Stimulated activated CD8-positive, alpha-beta memory T cell treated with anti-CD3 and anti-CD28 coated beads, Interleukin-12 subunit alpha, Interleukin-12 subunit beta, amount 100 ng/mL, for 4 hours (primary cell): ENCODE data around the gene ADAMTS5.

Source experiments
- DNase-seq: peaks from one replicate; pipeline ENCODE4 v3.0.0-alpha.2; 2020; ENCODE audit warnings: low read depth

The ADAMTS5 gene

DNA sequence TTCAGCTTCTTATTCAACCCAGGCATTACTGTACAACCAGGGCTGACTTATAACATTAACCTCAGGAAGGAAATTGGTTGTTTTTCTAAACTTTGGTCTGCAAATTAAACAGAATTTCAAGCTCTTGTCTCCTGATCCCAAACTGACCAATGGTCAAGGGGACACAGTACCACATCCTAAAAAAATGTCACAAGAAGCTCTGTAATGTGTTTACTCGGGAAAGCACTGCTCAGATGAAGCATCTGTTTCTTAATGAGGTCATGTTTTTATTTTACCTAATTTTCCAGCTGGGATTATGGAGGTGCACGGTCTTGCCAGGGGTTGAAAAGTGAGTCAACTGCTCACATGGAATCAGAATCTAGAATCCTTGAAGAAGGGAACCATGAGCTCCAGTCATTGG, 18.7 kb downstream of the ADAMTS5 start:
- no peak for DNase-seq

DNA sequence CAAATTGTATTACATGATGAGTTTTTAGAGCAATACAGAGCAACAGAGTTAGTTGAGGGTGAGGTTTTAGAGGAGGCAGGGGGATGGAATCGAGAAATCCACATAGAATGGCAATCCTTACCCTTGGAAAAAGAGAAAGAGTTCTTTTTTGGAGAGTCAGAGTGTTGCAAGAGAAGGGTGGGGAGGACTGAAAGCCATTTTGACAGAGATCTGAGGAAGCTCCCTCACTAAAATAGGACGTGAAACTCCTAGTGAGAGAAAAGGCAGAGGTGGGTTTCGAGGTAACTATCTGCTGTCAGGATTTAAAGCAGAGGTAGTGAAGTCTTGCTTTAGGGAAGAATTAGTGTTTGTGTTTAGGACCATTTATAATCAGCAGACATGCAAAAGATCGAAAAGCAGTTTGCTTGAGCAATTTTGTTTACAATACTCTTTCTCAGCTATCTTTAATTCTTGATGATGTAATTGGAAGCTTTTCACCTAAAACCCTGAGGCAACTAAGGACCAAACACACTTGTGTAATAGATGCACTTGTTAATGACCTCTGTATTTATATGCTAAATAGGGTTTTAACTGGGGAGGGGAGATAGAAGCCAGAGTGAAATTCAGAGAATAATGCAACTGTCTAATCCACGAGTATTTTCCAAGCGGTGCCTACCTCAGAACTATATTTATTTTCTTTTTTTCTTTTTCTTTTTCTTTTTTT, 20.0 kb downstream of the ADAMTS5 start:
- no peak for DNase-seq

- no peak for DNase-seq
Measured at GRCh38 chr21:26945916-26946675, 20.8 kb downstream of the ADAMTS5 start.

GRCh38 chr21:26943921-26944320, 23.0 kb downstream of the ADAMTS5 start:
- no peak for DNase-seq

DNA sequence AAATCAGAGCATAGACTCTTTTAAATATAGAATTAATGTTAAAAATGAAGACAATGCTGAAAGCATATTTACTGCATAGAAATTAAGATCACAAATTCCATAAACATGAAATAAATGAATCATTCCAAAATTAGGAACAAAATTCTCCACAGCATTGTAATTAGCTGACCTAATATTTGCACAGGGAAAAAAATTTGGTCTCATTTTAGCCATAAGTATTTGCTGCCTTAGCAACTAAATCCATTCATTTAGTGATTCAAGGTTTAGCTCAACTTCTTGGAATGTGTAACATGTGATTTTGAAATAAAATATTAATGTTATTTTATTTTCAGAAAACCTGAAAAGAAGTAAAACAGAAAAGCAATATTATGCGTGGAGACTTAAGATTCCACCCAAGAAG, 25.5 kb downstream of the ADAMTS5 start:
- no peak for DNase-seq

DNA sequence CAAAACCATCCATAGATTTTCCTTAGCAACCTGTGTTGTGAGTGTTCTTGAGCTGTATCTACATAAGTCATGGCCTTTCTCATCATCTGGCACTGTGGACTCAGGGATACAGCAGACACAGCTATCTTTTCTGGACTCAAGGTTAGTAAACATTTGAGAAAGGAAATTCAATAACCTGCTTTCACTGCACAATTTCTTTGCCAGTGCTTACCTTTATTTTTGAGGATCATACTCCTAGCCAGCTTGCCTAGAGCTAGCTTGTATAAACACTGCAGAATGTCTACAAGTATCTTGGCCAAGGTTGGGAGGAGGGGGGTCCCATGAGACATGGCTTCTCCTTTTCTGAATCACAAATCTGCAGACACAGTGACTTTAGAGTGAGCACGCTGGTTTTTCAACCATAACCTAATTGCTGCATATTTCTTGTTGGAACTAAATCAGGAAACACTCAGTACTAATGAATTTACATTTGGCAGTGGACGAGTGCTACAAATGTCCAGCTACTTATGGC, 27.2 kb downstream of the ADAMTS5 start:
- no peak for DNase-seq

- DNase-seq = no peak
Measured at GRCh38 chr21:26936641-26937040, 30.2 kb downstream of the ADAMTS5 start.

GRCh38 chr21:26935977-26936376, 30.9 kb downstream of the ADAMTS5 start:
- no peak for DNase-seq

DNA sequence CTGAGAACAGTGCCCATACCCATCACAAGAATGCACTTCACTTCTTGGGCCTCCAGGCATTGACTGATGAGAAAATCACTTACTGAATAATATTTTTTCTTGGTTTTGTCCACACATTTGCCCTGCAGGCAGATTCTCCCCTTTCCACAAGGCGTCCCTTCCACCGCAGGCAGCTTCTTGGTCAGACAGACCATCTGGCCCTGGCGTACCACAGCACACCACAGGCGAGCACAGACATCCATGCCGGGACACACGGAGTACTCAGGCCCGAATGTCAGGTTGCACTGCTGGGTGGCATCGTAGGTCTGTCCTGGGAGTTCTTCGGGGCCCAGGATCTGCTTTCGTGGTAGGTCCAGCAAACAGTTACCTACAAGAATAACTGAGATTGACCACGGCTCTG, 32.5 kb downstream of the ADAMTS5 start:
- DNase-seq = no peak

DNA sequence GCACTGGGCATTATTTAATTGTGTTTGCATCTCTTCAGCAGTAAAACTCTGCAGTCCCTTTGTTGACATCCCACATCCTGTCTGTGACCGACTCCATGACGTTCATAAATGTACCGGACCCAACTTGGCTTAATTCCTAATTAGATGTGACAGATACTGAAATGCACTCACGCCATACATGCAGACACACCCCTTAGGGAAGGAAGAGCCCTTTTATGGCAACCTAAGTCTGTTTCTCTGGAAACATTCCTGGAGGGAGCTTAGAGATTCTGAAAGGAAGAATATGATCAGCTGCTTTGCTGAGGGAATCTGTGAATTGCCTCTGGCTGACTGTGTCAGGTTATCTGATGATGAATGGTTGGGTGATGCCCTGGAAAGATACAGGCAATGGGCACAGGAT, 33.4 kb downstream of the ADAMTS5 start:
- no peak for DNase-seq

DNA sequence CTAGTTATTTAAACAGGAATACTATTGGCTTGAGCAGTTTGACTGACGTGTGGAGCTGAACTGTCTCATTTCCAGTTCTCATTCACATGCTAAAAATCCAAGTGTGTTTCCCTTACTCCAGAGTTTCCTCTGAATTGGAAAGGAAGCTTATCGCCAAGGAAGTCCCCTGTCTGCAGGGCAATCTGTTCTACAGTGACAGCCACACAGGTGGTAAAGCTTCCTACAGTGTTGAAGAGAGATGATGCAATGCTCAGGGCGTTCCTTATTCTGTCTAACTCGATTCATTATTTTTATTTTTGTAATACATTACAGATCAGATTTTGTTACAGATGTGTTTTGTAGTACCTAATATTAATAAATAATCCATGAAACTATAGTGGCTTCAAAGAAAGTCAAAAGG, 41.3 kb downstream of the ADAMTS5 start:
- DNase-seq = no peak

DNA sequence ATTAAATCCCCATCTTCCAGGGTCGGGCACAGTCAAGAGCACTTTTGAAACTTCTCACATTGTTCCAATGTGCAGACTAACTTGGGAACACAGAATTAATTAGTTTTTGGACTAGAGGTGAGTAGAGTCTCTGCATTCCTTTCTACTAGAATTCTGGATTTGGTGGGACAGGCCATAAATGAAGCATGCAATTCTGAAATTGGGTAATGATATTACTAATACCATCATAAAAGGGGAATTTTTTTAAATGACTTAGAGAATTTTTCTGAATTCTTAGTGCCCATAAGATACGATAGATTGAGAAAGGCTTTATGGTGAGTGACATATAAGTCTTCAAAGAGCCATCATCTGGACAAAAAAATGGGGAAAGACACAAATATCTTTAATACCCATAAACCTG, 41.8 kb downstream of the ADAMTS5 start:
- no peak for DNase-seq

DNA sequence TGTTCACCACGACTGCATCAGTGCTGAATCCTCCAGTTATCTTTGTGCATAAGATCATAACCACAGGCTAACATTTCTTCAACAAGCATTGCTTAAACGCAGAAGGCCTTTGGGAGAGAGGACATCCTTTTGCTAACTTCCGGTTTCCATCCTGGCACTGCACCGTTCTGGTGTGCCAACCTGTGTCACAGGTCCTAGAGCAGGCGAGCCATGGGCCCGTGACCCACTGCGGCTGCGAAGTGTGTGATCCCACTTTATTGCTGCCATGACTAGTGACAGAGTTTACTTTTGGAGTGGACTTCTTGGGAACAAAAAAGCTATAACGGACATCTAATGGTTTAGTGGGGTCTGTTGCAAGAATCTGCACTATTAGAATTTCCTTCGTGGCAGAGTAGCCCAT, 42.9 kb downstream of the ADAMTS5 start:
- no peak for DNase-seq

- no peak for DNase-seq
Measured at GRCh38 chr21:26920055-26920454, 46.8 kb downstream of the ADAMTS5 start.

DNA sequence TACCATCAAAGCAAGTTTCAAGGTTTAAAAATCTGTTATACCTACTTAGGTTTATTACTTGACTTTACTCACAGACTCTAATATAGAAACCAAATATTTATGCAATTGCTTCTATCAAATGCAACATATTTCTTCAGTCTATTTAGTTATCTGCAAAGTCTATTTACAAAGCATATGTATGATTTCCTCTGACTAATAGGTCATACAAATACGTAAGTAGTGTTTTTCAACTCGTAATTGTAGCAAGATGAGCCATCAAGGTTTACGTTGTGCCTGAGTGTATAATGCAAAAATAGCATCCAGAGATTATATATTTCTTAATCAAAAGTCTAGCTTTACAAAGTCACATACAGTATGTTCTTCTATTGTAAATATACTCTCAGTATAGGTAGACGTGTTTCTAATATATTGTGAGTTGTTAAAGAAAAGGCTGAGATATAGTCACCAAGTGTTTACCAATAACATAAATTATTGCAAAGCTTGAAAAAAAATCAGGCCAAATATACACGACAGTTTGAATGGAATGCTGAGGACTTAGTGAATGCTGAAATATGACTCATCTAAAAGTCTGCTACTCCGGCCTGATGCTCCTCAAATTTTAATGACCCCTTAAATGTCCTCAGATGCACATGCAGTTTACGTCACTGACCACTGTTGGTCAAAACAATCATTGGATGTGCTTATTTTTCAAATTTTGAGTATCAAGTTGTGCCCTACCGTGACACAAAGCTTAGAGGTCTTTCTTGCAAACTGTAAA, 48.4 kb downstream of the ADAMTS5 start:
- DNase-seq = no peak

DNA sequence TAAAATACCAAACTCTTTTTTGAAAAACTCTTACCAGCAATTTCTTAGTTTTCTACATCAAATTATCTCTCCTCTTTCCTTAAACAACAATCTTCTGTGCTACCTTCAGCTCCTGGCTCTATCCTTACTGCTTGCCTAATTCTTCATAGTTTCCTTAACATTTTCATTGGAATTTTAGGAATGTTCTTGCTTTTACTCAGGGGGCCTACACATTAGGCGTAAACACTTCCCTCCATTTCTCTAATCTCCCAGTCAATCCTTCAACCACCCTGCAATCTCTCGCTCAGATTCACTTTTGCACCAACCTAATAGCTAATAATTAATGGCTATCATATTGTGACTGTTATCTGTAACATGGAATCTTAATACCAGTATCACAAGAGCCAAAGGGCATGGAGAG, 50.1 kb downstream of the ADAMTS5 start:
- DNase-seq = no peak

GRCh38 chr21:26914557-26914956, 52.3 kb downstream of the ADAMTS5 start:
- no peak for DNase-seq

- DNase-seq = no peak
Measured at GRCh38 chr21:26912466-26912865, 54.4 kb downstream of the ADAMTS5 start.

GRCh38 chr21:26909972-26910371, 56.9 kb downstream of the ADAMTS5 start:
- no peak for DNase-seq

- no peak for DNase-seq
Measured at GRCh38 chr21:26900980-26901379, 65.9 kb downstream of the ADAMTS5 start.

DNA sequence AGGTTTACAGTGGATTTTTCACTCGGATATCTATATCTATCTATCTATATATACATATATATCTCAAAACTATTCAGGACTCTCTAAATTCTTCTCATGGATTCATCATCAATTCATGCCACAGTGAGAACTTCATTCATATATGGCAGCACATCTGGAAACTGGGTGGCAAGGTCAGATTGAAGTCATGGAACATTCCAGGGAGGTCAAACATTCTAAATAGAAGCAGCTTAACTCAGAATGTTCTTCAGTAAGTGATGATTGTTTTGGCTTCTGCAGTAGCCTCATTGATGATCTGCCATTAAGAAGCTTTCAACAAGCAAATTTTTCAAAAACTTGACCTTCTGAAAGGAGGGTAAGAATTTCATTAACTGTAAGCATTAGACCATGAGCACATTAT, 74.7 kb downstream of the ADAMTS5 start:
- DNase-seq = no peak

GRCh38 chr21:26888931-26889330, 78.0 kb downstream of the ADAMTS5 start:
- no peak for DNase-seq

DNA sequence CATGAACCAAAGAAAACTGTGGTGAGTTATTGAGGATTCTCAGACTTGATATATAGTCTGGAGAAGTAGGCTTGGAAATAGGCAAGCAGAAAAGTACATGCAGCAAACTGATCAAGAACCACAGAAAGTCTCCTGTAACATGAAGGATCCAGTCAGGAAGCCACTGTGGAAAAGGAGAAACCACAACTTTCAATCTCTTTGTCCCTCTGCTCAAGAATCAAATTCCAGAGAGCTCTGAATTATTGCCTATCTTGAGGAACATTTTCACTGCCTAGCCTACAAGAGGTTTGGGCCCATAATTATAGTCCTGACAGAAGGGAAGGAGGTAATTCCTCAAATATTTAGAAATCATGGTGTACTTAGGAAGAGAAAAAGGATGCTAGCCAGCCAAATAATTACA, 78.6 kb downstream of the ADAMTS5 start:
- DNase-seq = no peak
